Hypothalamus (tissue), 51 donors: ENCODE data around the gene C1orf159.

ENCODE experiments used
- DNase-seq, 51 donors: peaks; one replicate each; lab custom pipeline; 2025; lab: John Stamatoyannopoulos, UW

C1orf159 gene

DNA sequence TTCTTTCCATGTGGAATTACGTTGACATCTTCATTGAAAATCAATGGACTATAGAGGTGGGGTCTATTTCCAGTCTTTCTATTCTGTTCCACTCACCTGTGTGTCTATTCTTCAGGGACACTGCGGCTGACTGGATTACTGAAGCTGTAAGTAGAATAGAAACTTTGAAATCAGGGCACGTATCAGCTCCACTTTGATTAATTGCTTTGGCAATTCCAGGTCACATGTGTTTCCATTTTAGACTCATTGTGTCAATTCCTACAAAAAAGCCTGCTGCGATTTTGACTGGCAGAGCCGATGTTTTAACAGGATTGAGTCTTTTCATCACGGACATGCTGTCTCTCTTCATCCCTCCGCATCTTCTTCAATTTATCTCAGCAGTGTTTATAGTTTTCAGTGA, 20.9 kb downstream of the C1orf159 start:
- DNase-seq = no peak

DNA sequence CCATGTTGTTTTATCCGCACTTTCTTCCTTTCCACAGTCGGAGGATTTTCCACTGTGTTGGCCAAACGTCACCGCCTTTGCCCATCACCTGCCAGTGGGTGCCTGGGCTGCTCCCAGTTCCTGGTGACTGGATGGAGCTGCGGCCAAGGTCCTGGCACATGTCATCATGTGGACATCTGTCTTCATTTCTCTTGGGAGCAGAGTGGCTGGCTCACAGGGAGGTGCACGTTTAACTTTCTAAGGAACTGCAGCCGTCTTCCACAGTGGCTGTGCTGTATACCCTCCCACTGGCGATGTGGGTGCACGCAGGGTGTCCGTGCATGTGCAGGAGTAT, 22.3 kb downstream of the C1orf159 start:
- no peak for DNase-seq

DNA sequence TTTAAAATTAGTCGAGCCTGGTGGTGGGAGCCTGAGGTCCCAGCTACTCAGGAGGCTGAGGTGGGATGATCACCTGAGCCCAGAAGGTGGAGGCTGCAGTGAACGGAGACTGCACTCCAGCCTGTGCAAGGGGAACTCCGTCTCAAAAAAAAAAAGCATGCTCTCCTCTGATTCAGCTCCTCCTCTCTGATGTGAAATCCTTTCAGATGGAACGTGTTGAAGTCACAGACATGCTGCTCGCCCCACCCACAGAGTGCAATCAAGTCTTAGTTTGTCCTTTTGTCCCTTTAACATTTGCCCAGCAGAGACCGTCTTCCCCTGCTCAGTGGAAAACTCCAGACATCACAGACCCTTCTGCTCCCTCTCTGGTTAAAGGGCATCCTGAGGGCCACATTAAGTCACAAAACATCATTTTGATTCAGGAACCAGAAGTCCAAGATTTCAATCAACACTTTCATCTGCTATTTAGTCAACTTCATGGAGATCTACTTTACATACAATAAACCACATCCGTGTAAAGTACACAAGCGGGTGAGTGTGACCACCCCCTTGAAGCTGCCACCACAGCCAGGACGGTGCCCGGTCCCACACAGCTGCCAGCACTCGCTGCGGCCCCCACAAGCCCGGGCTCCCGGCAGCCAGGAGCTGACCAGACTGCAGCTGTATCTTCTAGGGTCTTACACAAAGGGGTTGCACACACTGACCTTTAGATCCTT, 22.8 kb downstream of the C1orf159 start:
- no peak for DNase-seq

DNA sequence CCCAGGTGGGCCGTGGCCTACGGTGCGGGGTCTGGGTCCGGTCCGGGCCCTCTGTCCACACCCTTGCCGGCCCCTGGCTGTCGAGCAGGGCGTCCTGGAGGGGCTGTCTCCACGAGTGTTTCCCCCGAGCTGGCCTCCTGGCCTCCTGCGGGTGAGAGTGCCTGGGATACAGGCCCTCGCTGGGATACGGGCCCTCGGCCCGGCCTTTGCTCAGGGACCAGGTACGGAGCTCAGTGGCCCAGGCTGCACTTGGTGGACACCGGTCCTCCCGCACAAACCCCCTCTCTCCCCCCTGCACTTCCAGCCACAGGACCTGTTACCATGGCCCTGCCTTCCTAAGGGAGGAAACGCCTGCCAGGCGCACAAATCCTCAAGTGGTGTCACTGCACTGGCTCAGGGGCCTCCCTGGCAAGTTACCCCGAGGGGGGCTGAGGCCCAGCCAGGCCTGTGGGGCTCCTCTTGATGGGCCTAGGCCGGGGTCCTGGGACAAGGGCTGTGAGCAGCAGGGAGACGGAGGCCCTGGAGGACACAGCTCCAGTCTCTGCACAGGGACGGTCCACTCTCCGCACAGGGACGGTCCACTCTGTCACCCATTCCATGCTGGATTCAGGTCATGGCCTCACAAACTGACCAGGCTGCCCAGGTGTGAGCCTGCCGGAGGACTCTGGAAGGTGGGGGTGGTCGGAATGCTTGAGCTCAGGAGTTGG, 23.6 kb downstream of the C1orf159 start:
- no peak for DNase-seq

DNA sequence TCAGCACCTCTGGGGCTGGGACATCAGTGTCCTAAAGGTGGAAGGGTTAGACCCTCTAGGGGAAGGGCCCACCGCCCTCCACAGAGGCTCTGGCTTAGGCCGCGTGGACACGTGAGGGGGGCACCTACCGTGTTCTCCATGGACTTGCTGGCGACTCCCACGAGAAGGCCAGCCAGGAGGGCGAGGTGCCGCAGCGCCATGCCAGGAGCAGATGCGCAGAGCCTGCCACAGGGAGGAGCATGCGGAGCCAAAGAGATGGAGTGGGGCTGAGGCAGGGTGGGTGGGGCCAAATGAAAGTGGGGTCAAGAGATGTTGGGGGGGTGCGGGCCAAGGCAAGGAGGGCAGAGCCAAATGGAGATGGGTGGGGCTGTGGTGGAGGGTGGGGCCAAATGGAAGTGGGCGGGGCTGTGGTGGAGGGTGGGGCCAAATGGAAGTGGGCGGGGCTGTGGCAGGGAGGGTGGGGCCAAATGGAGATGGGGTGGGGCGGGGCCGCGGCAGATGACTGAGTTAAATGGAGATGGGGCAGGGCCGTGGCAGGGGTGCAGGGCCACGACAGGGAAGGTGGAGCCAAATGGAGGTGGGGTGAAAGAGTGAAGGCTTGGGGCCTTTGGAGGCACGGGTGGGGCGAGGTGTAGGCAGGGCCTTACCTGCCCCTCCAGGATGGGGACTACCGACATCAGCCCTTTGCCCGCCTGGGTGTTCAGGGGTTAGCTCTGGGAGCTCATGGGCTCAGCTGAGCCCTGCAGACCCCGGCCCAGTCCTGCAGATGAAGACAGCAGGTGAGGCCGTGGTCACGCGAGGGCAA, 24.3 kb downstream of the C1orf159 start:
- DNase-seq = no peak

DNA sequence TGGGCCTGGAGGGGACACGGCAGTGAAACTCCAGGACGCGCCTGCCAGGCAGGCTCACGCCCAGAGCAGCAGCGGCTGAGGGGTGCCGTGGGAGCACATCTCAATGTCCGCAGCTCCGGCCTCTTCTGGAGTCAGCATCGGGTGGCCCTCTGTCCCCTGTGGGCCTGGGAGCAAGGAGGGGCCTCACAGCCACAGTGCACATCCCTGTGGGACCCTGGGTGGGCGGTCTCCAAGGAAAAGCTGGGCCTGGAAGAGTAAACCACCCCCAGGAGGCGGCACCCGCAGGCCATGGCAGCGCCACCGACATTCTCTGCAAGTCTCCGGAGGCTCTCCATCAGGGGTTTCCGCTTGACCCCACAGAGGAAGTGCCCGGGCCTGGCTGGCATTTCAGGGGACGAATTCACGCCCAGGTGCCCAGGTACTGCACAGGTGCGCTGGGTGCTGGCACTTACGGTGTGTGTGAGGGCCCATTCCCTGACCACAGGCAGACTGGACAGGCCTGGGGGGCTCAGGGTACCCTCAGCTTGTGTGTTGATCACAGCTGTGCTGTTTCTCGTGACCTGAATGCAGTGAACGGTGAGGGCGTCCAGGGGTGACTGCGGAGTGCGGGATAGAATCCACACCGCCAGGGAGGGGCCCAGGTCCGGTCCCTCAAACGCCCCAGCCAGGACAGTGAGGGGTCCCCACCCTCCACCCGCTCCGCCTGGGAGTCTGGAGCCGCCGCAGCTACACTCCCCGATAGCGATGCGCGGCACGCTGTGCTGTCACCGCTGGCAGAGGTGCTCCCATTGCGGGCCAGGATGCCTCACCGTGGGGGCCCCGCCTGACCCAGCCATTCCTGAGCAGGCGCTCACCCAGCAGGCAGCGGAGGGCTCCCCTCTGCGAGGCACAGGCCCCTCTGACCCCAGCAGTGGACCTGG, 25.2 kb downstream of the C1orf159 start:
- no peak for DNase-seq

DNA sequence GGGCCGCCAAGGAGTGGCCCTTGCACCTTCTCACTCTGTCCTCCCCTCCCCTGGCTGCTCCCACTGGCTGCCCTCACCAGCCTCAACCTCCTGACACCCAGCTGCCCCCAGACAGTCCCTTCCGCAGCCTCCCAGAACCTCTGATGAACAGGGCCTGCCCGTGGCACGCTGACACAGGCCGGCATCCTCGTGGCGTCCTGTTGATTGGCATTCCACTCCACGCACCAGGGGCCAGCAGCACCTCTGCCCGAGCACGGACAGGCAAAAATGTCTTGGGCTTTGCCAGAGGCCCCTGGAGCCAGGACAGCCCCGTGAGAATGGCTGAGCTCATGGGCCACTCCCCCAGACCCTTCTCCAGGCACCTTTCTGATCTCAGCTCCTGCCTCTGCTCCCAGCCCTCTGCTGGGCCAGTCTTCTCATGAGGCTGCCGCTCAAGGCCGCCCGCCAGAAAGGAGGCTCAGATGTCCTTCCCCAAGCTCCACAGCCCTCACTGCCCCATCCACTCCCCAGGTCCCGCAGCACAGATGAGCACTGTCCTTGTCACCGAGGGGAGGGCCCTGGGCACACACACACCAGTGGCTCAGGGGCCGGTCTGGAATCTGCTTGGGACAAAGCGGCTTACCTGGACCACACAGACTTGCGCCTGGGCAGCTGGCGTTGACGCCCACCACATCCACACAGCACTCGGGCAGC, 26.0 kb downstream of the C1orf159 start:
- no peak for DNase-seq

DNA sequence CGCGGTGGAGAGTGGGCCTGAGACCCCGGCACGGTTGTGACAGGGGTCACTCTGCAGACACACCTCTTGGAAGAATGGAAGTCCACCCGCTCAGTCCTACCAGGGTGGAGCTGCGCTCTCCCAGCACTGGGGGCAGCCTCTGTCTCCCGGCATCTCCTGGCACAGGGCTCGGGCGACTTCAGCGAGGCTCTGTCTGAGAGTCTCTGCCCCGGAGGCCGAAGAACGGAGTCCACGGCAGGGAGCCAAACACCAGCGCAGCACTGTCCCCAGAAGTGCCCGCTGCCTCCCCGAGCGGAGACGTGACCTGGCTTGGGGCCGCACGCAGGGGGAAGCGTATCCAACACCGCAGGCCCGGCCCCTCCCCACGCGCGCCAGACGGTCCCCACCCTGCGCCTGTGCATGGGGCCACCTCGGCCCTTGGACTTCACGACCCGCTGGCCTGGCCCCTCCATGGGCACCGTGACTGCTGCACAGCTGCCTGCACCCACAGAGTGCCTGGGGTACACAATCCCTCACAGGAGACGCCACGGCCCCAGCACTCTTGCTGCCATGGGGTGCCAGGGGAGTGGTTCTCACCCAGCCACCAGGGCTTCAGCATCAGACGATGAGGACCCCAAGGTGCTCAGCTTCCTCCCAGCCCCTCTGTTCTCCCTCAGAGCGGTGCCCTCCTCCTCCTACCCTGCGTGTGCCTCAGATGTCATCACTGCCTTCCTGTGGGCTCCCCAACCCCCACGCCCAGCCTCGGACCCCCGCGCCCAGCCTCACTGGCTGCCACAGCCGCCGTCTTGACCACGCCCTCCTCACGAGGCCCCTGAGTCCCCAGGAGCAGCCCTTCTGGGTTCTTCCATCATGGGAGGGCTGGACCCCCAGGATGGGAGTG, 26.8 kb downstream of the C1orf159 start:
- DNase-seq = no peak

DNA sequence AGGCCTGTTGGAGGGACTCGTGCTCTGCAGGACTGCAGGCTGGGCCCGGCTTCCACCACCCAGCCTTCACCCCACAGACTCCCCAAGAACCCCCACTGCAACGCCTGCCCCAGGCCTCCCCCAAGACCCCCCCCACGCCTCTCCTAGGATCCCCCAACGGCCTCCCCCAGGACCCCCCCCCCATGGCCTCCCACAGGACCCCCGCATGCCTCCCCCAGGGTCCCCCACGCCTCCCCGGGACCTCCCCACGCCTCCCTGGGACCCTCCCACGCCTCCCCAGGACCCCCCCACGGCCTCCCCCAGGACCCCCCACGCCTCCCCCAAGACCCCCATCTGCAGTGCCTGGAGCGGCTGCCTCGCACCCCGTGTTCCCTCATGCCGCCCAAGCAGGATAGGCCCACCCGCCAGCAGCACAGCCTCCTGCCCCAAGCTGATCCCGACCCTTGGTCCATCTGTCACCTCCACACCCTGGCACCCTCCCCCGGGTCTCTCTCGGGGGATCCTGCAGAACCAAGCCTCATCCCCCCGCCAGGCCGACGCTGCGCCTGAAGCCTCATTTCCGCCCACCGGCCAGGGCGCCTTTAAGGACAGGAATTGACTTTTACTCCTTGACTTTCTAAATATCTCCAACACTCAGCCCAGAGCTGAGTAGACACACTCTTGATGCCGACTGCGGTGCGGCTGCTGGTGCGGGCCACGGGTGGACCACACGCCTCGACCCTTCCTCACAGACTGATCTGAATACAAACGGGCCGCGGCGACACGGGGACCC, 27.7 kb downstream of the C1orf159 start:
- DNase-seq = no peak

DNA sequence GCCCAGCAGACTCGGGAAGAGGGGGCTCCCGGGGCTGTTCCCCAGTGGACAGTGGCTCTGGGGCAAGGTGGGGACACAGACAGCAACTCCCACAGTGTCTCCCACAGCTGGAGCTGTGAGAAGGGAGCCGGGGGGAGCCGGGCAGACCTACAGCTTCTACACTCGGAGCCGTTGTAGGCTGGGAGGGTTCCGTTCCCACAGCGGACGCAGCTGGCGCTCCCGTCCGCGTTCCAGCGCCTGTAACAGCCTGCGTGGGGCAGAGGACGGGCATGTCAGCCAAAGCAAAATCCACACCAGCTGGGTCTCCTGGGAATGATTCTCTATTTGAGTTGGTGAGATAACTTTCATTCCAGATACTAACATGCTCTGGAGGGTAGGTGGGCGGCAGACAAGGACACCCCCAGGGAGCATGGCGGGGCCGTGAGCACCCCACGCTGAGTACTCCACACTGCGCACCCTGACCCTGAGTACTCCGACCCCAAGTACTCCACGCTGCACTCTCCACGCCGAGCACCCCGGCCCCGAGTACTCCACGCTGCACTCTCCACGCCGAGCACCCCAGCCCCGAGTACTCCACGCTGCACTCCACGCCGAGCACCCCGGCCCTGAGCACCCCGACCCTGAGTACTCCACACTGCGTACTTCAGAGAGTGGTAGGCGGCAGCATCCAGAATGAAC, 28.4 kb downstream of the C1orf159 start:
- no peak for DNase-seq

DNA sequence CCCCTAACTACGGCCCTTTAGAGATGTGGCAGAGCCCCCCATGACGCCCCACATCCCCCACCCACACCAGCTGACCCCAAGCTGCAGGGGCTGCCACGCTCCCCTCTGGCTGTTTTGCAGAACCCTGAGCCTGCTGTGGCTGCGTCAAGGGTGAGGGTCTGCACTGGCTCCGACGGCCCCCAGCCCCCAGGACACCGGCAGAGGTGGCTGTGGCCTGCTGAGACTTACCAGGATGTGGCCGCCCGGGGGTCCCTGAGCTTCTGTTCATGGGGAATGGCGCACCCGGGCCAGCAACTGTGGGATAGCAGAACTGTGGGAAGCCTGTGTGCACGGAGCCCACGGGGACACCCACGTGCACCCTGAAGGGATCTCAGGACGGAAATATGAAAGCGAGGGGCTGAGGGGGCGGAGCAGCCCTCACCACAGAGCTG, 29.0 kb downstream of the C1orf159 start:
- no peak for DNase-seq

DNA sequence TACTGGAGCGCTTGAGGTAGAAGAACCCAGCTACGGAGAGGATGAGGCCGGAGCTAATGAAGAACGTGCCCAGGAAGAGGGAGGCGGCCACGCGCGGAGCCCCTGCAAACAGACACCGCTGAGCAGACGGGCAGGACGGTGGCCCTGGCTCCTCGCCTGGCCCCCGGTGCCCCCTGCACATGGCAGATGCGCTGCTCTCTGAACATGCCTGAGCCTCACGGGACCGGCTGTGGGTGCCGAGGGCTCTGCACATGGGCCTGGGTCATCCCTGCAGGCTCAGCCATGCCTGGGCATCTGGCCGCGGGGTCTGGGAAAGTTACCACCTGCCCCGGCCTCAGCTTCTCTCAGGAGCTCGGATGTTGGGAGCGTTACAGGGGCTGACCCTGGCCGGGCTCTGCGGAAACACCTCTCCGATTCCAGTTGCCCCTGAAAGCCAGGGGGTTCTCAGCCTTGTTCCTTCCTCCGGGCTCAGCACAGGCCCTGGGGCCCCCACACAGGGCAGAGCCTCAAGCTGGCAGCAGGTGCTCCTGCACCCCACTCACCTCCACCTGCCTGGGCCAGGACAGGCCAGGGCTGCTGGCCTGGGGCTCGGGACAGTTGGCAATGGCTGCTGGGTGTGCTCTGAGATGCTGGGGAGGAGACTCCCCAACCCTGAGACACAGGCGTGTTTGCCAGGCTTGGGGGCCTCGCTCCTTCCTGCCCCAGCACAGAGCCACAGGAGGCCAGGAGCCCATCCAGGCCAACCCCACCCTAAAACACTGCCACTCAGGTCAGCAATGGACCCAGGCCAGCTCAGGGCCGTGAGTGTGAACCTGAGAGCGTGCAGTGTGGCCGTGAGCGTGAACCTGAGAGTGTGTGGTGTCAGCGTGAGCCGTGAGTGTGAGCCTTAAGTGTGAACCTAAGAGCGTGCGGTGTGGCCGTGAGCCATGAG, 29.7 kb downstream of the C1orf159 start:
- no peak for DNase-seq

DNA sequence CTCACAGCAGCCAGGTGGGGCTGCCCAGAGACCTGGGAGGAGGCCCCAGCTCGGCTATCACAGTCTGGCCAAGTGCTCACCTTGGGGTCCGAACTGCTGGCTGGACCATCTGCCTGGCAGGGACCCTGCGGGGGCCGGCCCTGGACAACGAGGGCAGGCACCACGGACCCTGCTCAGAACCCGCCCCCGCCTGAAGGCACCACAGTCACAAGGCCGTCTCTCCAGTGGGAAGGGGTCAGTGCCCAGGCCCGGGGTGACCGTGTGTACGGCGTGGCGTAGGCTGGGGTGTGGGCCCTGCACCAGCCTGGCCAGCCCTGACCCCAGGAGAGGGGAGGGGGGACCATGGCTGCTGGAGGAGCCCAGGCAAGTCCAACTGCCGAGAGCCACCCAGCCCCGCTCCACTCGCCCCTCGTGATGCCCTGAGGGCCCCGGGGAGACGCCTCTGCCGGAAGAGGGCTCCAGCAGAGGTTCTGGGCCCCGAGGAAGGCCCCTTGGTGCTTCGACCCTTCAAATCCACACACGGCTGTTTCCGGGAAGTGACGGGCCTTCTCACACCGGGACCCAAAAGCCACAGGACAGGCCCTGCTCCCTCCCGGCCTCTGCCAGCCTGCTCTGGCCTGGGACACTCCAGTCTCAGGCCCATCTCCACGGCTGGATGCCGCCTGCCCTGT, 30.6 kb downstream of the C1orf159 start:
- no peak for DNase-seq

DNA sequence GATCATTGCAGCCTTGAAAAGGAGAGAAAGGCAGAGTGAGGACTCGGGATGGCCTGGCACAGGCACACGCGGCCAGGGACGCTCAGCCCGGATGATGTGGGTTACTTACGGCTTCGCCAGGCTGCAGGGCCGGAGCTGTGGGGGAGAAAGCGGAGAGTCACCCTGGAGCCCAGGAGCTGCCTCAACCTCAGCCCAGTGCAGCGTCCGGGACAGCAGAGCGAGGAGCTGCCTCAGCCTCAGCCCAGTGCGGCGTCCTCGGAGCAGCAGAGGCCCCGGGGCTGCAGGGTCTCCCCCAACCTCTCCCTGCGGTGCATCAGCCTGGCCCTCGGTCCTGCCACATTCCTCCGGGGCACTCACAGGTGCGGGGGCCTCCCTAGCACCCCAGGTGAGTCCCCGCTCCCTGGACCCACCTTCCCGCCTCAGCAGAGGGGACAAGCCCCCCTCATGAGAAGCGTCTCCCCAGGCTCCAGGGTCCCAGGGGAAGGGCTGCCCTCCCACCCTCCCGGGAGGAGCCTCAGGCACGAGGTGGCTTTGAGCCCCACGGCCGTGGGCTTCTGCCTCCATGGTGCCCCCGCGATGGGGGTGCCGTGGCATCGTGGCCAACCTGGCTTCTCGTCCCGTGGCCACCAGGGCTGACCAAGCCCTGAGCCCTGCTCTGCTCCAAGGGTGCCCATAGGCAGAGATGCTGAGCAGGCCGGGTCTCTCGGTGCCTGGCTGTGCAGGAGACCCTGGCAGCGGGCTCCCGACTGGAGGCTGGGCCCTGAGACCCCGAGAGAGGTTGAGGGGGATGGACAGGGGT, 31.3 kb downstream of the C1orf159 start:
- no peak for DNase-seq
